H1 (cell line): ENCODE measurements around the gene TSPAN4. TPM values are rescaled to one million over a fixed set of nuclear protein-coding genes. Genes with fewer than 3 reads are reported as not detected.

Source experiments
- BCL11A ChIP-seq, 2 experiments: IDR thresholded peaks; one replicate each; pipeline ENCODE4 v1.6.1; 2011; ENCODE audit warnings: low read depth in 2 of 2, low read length in 2 of 2, mild to moderate bottlenecking in 2 of 2
- polyA plus RNA-seq, 7 experiments: library from polyadenylated mRNA; depleted of rRNA in 3 of 7; stranded (reverse) in 5 of 7; unstranded in 2 of 7; fragments of >200 nt in 5 of 7; fragments of 200-250 nt in 2 of 7; gene quantifications; 1 replicate in 5 of 7; 2 replicates in 1 of 7; 4 replicates in 1 of 7; pipeline versions ENCODE4 v1.2.1 to v1.2.3, GENCODE V29; 2011 to 2013; ENCODE audit warnings: missing spikeins in 2 of 7, mixed read lengths in 2 of 7
- total RNA-seq: library from RNA; stranded (reverse); fragmentation: NEBNext Ultra II Directional; extraction: Animal tissue kit (Norgen Biotek cat#: 25700); gene quantifications from 2 replicates; pipeline ENCODE4 v1.2.1, GENCODE V29; 2021

The TSPAN4 gene
- total and polyA plus RNA-seq, 2 of the 8 experiments (the other 6 are each of a cell fraction or from before 2014, with no cell fraction given): 74.1 to 145 TPM

DNA sequence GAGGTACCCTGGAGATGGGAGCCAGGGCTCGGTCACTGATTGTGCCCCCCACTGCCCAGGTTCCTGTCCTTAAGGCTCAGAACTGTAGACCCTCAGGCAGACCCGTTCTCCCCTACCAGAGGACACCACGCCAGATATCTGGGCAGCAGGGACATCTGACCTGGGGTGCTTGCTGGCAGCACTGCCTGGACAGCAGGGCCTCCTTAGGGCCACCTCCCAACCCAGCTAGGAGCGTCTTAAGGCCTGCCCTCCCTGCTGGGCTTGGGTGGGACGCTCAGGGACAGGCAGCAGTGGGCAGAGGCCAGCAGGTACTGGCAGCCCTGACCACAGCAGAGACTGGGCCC is 3.4 kb upstream of the TSPAN4 start (continued):
- no peak for TF ChIP-seq BCL11A (IDR thresholded peaks at IDR 0.05; ENCODE audit: low read depth in 2 of 2, low read length in 2 of 2)
